Epithelial cell of proximal tubule (primary cell): ENCODE measurements around the gene ZNG1A. TPM values are rescaled to one million over a fixed set of nuclear protein-coding genes. Genes with fewer than 3 reads are reported as not detected.
A peak's percentile ranks its signal among the peaks of the same experiment; 100 is the strongest.
"Not testable (repeated sequence)": the region's sequence is repeated elsewhere in the genome, so short reads cannot be mapped to it uniquely, and the experiment has no call there.

Source experiments
- DNase-seq: peaks from one replicate; pipeline ENCODE4 v3.0.0-alpha.2; 2011; ENCODE audit warnings: low read depth
- H3K4me3 ChIP-seq: 2 replicates; pipeline ENCODE4 v1.5.1; 2011; ENCODE audit warnings: low read depth, mild to moderate bottlenecking, low read length
- CTCF ChIP-seq: conservative IDR thresholded peaks from 2 replicates; pipeline ENCODE4 v1.5.1; 2012; ENCODE audit warnings: low read depth, mild to moderate bottlenecking, low read length
- total RNA-seq: library from RNA; depleted of rRNA; stranded (reverse); fragments of >200 nt; gene quantifications from 2 replicates; pipeline ENCODE4 v1.2.3, GENCODE V29; 2015

The ZNG1A gene
- total RNA-seq, result 24.5 and 48.7 TPM in 2 replicates

DNA sequence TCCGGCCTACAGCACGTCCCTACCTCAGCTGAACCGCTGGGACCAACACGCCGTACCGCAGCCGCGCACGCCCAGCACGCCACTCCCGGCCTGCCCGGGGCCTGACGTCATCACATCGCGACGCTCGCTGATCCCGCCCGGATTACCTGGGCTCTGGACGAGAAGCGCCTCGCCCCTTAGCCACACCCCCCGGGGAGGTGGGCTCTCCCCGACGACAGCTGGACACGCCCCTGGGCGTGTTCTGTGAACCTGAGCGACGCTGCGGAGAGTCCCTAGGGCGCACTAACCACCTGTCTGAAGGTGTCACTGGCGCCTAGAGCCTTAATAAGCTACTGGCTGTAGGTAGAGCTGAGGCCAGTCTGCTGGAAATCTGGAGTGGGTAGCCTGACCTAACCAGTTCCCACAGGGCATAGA, at the start of gene ZNG1A:
Gene ZNG1A (minus strand): TSS at position 87 of the 414 bp plus-strand sequence. CDS start 87 bp downstream, outside the sequence.
- DNase-seq, result peak; percentile 19
- H3K4me3 ChIP-seq, result peak within 1 kb of the TSS; percentile 53

- no peak for TF ChIP-seq CTCF
- DNase-seq, result no peak
- H3K4me3 ChIP-seq, result no peak overlapping the region
Measured at GRCh38 chr9:227860-228259, 49.0 kb upstream of the ZNG1A start.

- no peak for DNase-seq
- TF ChIP-seq CTCF, result no peak
- no peak overlapping the region for H3K4me3 ChIP-seq
Measured at GRCh38 chr9:224582-225520, 46.0 kb upstream of the ZNG1A start.

DNA sequence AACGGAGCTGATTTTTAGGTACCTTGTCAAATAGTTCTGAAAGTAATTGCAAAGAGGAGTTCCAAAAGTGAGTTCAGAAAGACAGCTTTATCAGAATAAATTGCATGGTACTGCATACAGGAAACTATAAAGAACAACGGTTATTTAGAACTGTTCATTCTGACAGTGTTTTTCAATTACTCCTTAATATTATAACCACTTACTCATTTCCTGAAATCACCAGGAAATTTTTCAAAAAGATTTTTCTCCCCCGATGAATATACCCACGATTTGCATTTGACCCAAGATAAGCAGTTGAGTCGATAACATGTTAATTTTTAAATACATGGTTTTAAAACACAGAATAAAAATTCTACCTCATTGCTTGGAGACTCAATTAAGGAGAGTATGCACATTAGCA, 45.2 kb upstream of the ZNG1A start:
- no peak overlapping the region for H3K4me3 ChIP-seq
- DNase-seq, result no peak
- TF ChIP-seq CTCF, result no peak

- no peak for DNase-seq
- no peak overlapping the region for H3K4me3 ChIP-seq
- TF ChIP-seq CTCF, result no peak
Measured at GRCh38 chr9:223152-223551, 44.3 kb upstream of the ZNG1A start.

GRCh38 chr9:221989-222776, 43.3 kb upstream of the ZNG1A start:
- TF ChIP-seq CTCF, result no peak
- no peak overlapping the region for H3K4me3 ChIP-seq
- DNase-seq, result no peak

- no peak for TF ChIP-seq CTCF
- no peak overlapping the region for H3K4me3 ChIP-seq
- DNase-seq, result no peak
Measured at GRCh38 chr9:219670-220365, 41.0 kb upstream of the ZNG1A start.

DNA sequence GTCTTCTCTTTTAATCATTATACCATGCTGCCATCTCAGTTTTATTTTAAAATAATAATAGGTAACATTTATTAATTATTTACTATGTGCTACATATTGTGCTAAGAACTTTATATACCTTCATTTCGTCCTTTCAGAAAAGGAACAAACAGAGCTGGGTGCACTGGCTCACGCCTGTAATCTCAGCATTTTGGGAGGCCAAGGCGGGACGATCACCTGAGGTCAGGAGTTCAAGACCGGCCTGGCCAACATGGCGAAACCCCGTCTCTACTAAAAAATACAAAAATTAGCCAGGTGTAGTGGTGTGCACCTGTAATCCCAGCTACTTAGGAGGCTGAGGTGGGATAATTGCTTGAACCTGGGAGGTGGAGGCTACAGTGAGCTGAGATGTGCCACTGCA, 40.2 kb upstream of the ZNG1A start:
- not testable (repeated sequence) for DNase-seq, H3K4me3 ChIP-seq
